Stimulated activated CD4-positive, alpha-beta T cell treated with anti-CD3 and anti-CD28 coated beads, Interleukin-1b, Interleukin-23, amount 100 ng/mL, for 48 hours (primary cell): ENCODE results near the gene UTP25.
"Not testable (repeated sequence)": the region's sequence is repeated elsewhere in the genome, so short reads cannot be mapped to it uniquely, and the experiment has no call there.

ENCODE experiments used
- DNase-seq: peaks from one replicate; pipeline ENCODE4 v3.0.0-alpha.2; 2020

UTP25 gene

DNA sequence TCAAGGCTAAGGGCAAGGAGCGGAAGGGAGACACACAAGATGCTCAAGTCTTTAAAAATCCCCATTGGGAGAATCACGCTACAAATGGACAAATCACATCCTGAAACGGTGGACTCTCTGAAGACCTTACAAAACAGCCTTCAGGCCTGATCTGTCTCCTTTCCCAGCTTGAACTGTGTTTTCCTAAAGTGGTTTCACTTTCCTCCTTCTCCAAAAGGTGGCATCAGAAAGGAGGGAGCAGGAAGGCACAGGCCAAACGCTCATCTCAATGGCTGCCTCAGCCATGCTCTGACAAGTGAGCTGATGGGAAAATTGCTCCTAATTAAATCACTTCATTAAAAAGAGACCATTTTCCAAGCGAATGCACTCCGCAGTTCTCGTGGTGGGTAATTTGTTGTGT is 47.7 kb downstream of the UTP25 start:
- DNase-seq, result no peak

DNA sequence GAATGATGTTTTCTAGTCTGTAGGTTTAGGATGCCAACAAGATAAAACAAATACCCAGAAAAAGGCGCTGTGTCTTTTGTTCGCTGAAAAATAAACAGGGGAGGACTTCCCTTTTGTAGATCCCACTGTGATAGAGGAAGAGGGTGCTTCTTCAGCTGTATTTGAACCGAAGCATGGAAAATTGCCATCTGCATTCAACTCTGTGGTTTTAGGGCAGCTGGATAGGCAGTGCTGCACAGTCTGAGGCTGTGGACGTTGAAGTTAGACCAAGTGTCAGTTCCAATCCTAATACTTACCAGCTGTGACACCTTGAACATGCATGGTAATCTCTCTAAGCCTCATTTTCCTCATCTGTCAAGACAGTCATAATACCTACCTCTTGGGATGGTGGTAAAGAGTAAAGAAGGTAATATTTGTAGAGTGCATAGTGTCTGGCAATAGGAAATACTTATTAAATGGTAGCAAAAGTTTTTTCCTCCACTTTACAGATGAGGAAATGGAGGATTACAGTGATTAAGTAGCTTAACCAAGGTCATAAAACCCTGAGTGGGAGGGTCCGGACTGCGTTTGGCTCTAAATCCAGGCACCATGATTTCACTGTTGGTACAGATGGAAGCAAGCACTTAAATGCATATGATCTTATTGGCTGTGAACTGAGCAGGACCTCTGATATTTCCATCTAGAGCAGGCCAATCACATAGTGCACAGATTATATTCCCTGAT is 48.5 kb downstream of the UTP25 start:
- DNase-seq, result no peak

DNA sequence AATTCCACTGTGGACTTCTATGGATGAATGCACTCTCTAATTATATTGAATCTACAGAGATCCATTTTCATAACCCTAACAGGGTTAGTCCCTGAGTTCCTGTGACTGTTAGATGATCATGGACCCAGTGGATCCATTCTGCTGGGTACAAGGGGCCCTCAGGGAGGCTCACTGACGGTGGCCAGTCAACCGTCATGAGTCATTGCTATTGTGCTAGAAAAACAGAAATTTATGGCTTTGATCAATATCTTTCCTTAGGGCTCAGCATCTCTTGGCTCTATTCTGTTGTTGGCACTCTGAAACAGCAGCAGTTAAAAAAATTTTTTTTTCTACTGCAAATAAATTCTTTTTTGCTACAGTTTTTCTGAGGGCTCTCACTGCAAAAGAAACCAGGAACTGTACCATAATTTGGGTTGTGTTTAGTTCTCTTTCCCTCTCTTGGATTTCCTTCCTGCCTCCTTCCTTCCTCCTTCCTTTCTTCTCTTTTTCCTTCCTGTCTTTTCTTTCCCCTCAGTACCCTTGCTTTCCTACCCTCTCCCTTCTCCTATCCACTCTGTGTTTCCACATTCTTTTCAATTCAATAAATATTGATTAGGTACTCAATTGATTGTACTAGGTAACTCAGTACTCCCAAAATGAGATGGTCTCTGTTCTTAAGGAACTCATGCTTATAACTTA is 49.5 kb downstream of the UTP25 start:
- DNase-seq, result no peak

DNA sequence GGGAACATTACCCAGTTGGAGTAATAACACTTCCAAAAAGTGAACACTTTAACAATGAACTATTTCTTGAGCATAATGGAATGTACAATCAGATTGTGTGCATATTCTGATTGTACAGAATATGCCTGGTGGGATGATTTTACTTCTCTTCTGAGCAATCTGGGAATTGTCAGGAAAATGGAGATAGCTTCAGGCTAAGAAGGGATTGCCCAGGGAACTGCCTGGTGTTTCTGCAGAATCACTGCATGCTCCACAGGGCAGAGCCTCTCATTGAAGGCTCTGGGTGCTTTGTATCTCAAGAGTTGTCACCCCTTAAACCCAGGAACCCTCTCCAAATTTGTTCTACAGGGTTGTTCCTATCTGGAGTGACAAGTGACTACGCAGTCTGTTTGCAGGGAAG is 51.2 kb downstream of the UTP25 start:
- no peak for DNase-seq

DNA sequence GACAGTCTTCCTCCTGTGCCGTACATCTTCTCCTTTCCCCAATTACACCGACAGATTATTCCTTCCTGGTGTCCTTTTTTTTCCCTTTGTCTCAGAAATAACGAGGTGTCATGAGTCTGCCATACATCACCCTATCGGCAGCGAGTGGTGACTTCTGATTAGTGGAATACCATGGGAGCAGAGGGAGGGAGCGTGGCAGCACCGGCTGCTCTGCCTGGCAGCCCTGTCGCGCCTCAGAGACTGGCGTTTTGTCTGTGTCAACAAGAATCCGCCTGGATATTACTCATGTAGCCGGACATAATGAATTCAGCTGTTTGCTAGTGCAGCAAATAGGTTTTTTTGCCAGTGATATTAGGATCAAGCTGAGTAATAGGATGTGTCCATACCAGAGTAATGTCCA is 51.8 kb downstream of the UTP25 start:
- DNase-seq, result no peak

DNA sequence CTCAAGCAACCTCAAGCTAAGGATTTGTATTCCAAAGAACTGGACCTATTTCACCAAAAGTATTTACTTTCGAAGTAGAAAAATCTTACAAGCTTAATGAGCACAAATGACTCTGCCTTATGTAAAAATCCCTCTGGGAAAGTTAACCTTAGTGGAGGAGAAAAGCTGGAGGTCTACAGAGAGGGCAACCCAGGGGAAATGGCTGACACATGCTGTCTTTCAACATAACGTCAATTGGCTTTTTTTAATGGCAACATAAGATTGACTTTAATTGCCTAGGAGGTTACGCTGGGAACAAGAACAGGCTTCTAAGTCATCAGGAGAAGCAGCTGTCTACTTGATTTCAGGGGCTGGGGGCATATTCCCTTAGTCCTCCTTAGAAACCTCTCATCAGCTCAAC is 52.3 kb downstream of the UTP25 start:
- DNase-seq, result no peak

DNA sequence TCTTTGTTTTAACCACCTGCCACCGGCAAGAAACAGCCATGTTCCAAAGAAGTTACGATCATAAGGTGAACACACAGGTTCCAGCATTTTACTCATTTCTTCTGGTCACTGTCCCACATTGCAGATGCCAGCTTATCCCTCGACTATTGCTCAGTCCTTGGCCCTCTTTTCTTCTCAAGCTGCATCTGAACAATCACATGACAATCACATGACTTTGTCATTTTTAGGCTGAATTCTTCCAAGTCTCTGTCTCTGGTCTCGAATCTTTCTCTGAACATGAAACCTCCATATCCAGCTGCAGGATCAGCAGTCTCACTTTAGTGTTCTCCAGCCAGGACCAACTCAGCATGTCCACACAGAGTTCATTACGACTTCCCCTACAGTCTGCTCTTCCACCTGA is 53.8 kb downstream of the UTP25 start:
- no peak for DNase-seq

DNA sequence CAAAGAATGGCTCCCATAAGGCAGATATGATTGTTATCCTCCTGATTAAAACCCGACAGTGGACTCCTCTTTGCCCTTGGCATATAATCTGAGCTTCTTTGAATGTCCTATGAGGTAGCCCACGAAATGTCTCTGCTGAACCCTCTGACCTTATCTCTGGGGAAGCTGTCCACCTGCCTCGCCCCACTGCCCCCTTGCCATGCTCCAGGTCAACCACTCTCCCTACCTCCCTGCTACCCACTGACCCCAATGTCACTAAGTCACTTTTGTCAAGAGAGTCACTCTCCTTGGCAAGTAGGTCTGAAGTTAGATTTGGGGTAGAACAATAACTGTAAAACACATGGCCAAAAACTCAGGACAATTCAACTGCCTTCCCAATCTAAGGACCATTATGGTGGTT is 54.5 kb downstream of the UTP25 start:
- DNase-seq, result no peak

DNA sequence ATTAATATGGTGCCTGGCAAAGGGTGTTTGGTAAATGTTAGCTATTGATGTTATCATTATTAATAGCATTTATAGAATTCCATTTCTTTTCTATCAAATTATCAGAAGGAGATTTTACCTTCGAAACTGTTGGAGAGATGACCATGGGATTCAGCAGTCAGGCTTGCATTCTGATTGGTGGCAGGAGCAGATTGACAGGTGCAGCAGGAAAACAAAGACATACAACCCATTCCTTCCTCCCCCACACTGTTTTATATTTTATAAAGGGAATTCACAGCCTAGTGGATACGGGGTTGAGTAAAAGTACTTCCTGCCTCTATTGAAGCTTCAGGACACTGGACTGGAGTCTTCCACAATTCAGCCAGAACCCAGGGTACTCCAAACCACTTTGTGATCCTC is 55.2 kb downstream of the UTP25 start:
- no peak for DNase-seq

DNA sequence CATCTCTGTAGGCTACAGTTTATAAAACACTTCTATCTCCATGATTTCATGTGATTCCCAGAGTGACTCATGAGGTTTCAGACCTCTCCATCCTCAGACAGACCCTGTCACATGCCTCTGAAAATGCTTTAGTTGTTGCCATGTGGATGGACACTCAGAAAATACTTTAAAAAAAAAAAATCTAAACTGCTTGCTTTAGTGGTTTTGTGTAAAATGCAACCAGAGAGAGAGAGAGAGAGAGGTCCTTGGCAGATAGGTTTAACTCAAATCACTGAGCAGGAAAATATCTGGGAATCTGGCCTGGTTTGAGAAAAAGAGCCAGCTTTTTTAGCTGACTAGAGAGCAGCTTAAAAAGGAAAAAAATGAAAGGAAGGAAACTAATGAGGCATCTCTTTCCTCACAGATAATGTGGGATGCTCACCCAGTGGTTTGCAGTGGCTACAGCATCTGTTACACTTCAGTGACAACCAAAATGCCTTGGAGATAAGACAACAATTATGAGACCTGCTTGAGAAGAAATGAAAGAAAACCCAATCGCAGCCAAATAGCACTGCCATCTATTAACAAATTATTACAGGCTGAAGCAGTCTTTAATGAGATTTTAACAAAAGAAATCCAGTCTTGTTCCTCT is 55.7 kb downstream of the UTP25 start:
- DNase-seq, result no peak

DNA sequence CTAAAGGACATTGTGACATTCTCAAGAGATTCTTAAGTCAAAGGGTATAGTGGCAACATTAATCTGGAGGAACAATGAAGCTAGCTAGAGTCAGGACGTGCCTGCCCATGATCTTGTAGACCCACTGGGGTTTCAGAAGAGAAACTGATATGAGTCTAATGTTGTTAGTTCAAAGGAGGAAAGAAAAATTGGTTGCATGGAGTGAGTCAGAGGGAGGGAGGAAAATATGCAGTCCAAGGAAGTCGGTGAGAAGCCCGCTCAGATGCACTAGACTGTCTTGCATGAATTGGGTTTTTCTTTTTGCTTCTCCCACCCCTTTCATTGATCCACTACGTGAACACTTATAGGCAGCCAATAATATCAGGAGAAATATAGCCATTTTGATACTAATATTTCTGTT is 56.5 kb downstream of the UTP25 start:
- no peak for DNase-seq

DNA sequence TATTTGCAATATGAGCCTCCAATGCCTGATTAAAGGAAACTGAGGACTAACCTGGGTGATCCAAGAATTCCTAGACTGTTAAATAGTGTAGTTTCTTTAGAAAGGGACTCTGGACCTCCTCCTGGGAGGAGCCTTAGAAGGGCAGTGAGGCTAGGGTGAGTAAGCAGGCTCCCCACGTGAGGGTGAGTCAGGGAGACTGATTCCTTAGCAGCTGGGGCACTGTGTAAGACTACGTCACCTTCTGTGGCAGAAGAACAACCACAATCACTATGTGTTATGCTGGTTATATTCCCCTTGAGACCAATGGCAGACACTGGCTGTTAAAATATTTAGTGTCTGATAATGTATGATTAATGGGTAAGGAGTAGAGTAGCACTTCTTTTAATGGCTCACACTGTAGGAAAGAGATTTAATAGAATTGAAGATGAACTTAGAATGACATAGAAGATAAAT is 56.9 kb downstream of the UTP25 start:
- DNase-seq, result peak; percentile 76

DNA sequence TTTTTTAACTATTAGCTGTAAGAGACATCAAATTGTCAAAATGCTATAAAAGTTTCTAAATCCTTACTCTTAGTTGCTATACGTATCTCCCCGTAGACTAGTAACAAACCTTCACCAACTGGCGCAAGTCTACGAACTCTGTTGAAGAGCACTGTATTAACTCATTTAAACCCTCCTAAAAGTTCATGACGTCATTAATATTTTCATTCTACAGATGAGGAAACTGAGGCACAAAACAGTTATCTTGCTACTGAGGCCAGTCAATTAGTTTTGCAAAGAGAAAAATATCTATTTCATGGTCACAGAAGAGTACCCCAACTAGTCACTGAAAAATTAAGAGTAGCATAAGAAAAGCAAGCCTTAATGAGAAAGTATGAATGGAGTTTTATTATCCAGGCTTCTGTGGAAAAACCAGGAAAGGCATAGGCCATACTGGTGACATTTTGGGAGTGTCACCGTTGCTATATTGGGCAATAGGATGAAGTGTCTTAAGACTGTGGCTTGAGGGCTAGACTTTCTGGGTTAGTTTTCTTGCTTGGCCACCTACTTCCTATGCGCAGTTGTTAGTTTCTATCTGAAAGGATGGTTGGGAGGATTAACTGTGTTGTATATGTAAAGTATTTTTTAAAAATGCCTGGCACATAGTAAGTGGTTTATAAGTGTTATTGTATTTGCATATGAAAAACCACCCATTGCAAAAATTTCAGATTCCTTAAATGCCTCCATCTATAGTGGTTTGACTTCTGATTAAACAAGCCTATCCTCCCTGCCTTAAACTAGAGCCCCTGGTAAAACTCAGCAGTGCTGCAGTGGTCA is 57.8 kb downstream of the UTP25 start:
- DNase-seq, result no peak

DNA sequence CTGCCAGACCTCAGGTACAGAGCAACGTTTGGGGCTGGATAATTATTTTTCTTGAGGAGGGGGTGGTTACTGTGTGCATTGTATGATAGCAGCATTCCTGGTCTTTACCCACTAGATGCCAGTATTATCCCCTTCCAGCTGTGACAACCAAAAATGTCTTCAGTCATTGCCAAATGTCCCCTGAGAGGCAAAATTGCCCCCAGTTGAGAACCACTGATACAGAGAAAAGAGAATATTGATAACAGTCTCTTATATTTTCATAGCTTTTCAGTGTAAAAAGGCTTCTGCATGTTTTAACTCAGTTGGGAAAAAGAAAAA is 58.4 kb downstream of the UTP25 start:
- DNase-seq, result no peak

DNA sequence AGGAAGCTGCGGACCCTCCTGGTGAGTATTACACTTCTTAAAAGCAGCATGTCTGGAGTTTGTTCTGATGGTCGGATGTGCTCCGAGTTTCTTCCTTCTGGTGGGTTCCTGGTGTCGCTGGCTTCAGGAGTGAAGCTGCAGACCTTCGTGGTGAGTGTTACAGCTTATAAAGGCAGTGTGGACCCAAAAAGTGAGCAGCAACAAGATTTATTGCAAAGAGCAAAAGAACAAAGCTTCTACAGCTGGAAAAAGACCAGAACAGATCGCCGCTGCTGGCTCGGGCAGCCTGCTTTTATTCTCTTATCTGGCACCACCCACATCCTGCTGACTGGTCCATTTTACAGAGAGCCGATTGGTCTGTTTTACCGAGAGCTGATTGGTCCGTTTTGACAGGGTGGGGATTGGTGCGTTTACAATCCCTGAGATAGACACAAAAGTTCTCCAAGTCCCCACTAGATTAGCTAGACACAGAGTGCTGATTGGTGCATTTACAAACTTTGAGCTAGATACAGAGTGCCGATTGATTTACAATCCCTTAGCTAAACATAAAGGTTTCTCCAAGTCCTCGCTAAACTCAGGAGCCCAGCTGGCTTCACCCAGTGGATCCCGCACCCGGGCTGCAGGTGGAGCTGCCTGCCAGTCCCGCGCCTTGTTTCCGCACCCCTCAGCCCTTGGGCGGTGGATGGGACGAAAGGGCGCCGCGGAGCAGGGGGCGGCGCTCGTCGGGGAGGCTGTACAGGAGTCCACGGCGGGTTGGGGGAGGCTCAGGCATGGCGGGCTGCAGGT is 60.7 kb downstream of the UTP25 start:
- not testable (repeated sequence) for DNase-seq

DNA sequence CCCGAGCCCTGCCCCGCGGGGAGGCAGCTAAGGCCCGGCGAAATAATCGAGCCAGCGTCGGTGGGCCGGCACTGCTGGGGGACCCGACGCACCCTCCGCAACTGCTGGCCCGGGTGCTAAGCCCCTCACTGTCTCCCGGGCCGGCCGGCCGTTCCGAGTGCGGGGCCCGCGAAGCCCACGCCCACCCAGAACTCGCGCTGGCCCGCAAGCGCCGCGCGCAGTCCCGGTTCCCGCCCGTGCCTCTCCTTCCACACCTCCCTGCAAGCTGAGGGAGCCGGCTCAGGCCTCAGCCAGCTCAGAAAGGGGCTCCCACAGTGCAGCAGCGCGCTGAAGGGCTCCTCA is 61.3 kb downstream of the UTP25 start:
- DNase-seq, result no peak

DNA sequence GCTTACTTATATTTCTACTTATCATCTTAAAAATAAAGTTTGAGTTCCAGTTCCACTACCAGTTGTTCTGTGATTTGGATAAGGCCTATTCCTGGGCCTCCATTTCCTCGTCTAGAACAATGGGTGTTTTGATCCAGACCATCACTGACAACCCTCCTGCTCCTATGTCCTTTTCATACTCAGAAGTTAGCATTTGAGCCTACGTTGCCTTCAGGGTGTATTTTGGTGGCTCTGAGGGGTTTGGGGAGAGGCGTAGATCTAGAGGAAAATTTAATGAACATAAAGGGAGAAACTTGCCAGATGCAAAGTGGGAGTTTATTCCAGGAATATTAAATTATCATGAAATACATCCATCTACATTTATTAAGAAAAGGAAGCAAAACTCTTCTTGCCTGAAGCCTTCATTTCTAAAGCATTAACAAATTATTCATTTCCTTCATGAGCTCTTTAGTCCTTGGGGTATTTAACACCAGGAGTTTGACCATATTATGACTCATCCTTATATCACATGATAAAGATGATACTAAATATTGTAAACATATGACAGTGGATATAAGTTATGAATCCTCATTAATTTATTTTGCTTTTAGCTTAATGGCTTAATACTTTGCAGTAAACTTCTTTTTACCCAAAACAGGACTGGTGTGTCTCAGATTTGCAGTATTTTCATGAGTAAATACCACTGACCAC is 63.0 kb downstream of the UTP25 start:
- DNase-seq, result no peak

DNA sequence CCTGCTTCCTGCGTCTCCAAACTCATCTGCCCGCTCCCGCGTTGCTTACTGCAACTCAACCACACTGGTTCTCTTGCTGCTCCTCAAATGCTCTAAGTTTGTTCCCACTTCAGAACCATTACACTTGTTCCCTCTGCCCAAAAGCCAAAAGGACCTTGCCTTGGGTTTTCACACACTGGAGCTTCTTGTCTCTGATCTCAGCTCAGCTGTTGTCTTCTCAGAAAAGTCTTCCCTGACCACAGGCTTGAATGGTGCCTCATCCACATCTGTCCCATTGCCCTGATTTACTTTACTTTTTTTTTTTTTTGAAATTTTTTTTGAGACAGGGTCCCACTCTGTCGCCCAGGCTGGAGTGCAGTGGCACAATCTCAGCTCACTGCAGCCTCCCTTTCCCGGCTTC is 66.0 kb downstream of the UTP25 start:
- no peak for DNase-seq

DNA sequence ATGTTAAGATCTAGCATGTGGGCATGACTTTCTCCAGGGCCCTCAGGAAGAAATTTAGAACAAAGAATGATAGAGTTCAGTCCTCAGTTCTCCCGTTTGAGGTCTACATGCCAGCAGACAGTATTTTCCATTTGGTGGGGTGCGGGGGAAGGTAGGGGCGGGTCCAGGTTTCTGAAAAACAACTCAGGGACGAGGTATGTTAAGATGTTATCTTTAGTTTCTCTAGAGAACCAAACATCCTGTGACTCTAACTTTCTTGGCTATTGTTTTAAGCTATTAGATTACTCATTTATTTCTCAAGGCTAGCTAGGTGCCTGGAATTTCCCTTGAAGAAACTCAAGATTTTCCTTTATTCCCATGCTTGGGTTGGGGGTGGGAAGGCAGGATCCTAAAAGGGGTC is 67.9 kb downstream of the UTP25 start:
- DNase-seq, result peak; percentile 7

DNA sequence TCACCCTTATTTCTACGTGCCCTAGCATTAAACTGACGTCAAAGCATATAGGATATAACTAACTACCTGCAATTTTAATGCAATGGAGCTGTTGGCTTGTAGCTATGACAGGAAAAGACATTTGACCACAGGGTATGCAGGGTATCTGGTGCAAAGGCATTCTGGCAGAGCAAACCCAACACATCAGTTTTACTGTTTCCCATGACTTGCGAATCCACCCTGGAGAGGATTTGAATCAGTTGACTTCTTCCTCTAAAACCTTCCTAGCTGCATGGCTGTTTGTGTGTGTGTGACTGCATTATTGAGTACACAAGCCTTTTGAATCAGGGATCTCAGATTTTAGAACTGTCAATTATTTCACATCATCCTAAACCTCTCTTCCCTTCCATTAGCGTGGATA is 68.6 kb downstream of the UTP25 start:
- no peak for DNase-seq

DNA sequence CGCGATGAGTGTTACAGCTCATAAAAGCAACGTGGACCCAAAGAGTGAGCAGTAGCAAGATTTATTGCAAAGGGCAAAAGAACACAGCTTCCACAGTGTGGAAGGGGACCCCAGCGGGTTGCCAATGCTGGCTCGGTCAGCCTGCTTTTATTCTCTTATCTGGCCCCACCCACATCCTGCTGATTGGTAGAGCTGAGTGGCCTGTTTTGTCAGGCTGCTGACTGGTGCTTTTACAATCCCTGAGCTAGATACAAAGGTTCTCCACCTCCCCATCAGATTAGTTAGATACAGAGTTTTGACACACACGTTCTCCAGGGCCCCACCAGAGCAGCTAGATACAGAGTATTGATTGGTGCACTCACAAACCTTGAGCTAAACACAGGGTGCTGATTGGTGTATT is 70.5 kb downstream of the UTP25 start:
- DNase-seq, result not testable (repeated sequence)

DNA sequence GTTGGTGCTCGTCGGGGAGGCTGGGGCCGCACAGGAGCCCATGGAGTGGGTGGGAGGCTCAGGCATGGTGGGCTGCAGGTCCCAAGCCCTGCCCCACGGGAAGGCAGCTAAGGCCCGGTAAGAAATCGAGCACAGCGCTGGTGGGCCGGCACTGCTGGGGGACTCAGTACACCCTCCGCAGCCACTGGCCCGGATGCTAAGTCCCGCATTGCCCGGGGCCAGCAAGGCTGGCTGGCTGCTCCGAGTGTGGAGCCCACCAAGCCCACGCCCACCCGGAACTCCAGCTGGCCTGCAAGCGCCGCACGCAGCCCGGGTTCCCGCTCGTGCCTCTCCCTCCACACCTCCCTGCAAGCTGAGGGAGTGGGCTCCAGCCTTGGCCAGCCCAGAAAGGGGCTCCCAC is 71.1 kb downstream of the UTP25 start:
- not testable (repeated sequence) for DNase-seq
